GM18517 (cell line): Measurements from ENCODE around the gene ATP5PO.
"Not testable (repeated sequence)": the region's sequence is repeated elsewhere in the genome, so short reads cannot be mapped to it uniquely, and the experiment has no call there.

Source experiments
- ATAC-seq: cut with Tn5 transposase; IDR thresholded peaks from one replicate; pipeline ENCODE4 v1.9.1; 2021; ENCODE audit warnings: mild to moderate bottlenecking, moderate library complexity; ENCODE audit not compliant: unreplicated experiment

ATP5PO gene

DNA sequence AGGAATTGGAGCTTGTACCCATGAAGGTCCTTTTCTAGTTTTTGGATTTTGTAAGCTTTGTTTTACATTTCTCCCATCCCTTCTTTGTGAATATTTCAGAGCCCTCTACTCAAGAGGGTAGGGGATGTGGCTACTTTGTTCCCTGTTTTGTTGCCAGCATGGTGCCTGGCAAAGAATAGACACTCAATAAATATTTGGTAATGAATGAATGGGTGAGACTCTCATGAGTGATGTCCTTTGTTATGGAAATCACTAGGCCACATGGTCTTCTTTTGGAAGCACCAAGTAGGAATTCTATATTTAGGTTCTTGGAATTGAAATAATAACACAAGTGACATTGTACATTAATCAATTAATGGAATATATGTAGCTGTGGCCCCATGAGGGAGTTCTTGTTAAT lies 26.8 kb upstream of the ATP5PO start:
- ATAC-seq = no peak

DNA sequence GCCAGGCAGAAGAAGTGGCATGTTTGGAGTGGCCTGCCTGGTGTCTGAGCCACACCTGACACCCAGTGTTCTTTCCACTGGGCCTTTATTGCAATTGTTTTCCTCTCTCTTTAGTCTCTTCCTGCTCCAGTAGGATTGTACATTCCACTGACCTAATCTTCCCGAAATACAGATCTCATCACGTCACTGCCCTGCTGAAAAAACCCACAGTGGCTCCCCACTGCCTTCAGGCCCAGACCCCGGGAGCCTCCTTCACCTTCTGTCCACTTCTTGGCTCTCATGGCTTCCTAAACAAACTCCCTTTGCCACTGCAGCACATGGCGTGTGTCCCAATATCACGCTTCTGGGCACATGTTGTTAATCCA lies 25.3 kb upstream of the ATP5PO start:
- ATAC-seq = no peak

DNA sequence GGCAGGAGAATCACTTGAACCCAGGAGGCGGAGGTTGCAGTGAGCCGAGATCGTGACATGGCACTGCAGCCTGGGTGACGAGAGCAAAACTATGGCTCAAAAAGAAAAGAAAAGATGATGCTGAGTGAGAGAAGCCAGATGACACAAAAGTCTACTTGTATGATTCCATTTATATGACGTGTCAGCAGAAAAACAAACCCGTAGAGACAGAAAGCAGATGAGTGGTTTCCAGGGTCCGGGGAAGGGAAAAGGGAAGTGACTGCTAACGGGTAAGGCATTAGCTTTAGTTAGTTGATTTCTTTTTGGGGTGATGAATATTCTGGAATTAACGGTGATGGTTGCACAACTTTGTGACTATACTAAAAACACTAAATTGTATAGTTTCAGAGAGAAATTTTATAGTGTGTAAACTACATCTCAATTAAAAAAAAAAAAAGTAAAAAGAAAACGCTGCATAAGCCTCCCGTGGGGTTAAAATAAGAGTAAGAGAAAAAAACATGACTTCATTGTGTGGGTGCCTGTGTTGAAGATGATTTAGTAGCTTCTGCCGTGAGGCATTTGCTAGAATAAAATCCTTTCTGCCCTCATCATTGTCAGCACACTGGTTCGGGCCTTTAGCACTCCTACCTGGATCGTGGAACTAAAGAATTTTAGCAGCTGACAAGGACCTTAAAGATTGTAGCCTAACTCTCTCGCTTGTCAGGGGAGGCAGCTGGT lies 24.7 kb upstream of the ATP5PO start:
- no peak for ATAC-seq

DNA sequence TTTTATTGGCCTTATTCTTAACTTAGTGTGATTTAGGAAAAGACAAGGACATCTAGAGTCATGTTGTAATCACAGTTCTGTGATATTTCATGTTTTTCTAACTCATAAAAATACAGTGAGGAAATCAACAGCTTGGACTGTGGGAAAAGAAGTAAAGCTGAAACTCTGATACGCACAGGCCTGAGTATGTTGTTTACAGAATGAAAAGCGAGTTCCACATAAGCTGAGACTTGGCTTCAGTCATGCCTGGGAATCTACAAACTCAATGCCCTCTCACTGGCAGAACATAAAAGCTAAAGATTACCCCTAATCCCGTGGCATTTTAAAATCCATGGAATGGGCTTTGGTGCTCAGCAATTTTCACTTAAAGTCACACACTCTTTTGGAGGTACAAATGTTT lies 23.6 kb upstream of the ATP5PO start:
- ATAC-seq = no peak

DNA sequence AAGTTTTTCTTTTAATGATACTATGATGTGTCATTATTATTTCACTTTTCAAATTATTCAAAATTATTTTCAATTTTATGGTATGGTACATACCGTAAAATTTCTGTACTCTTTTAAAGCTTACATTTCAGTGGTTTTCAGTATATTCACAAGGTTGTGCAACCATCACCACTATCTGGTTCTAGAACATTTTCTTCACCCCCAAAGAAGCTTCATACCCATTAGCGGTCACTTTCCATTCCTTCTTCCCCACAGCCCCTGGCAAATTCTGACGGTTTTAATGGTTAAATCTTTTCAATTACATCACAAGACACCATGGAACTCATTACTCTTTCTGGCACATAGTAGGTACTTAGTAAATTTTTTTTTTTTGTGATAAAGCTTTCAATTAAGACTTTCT lies 22.8 kb upstream of the ATP5PO start:
- ATAC-seq = no peak

DNA sequence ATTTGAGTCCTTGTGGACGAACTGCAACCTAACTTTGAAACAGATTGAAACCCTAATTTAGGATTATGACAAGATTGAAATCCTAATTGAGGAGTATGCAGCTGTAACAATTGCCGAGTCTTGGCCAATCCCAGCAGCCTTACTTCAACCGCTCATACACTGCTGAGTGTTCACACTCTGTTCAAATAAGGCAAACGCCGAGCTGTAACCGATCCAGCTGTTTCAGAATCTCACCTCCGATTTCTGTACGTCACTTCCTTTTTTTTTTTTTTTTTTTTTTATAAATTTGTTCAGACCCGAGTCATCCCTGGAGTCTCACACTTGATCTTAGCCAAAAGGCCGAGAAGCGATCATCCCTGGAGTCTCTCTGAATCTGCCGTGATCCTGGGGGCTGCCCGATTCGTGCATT lies 22.3 kb upstream of the ATP5PO start:
- no peak for ATAC-seq

DNA sequence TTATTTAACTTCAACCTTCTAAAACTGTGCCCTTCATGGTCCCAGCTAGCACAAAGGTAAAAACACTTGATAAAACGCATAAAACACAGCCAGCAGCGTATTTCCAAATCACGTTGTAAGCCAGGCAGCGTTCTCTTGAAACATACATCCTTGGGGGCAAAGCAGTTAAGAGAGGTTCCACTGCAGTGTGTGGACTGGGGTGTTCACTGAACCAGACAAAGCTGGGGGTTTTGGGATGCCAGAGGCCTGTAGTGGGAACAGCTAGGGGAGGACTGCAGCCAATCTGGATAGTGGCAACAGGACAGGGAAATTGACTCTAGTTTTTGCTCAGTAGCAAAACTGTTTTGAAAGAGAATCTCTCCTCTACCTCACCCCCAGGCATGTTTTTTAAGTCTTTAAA lies 21.5 kb upstream of the ATP5PO start:
- ATAC-seq = no peak

DNA sequence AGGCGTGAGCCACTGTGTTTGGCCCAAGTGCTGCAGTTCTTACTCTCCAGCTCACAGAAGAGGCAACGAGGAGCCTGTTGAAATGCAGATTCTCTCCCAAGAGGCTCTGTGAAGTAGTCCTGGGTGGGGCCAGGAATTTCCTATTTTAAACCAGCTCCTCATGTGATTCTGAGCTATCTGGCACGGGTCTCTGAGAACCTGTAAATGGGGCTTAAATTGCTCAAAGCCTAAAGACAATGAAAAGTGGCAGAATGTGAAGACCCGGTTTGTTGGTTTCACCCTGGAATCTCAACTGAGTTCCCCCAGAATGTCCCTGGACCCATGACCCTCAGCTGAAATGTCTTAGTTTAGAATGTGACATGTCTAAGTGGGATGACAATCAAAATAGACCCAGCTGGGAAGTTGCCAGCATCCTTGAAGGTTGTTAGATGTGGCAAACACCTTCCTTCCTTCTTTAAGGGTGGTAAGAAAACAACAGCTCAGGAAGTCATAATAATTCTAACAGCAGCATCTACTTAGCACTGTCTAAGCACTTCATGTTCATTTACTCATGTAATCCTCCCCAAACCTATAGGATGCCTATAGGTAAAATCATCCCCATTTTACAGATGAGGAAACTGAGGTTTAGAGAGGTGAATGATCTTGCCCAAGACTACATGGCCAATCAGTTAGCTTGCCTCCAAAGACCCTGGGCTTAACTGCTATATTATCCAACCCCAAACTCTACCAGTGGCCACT lies 20.9 kb upstream of the ATP5PO start:
- ATAC-seq = no peak

DNA sequence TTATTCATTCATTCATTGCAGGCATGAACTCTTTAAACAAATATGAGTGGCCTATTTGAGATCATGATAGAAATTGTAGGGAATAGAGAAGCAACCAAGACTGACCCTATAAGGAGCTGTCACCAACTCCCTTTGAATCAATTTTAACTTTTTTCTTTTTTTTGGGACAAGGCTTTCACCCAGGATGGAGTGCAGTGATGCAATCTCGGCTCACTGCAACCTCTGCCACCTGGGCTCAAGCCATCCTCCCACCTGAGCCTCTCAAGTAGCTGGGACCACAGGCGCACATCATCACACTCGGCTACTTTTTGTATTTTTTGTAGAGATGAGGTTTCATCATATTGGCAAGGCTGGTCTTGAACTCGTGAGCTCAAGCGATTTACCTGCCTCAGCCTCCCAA lies 17.1 kb upstream of the ATP5PO start:
- ATAC-seq = no peak

DNA sequence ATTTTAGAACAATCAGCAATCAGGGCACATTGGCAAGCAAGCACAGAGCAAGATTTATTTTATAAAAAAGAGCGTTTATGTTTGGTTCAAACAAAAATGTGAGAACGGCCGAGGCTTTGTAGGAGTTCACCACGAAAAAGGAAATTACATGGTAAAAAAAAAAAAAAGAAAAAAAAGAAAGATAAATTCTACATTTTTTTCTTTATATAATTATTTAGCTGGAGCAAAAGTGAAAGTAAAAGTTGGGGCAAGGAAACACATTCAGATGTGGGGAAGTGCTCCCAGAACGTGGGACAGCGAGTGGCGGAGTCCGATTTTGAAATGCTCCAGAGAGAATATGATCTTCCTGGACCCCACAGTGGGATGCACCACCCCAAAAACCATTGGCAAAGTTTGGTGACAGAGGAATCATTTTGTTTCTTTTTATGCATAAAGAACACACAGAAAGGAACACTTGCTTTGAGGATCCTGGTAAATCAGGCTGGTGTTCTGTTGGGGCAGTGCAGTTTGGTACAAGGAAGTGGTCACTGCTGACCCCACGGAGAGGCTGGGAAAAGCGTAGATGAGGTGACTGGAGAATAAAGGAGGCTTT lies 16.3 kb upstream of the ATP5PO start:
- ATAC-seq = no peak

DNA sequence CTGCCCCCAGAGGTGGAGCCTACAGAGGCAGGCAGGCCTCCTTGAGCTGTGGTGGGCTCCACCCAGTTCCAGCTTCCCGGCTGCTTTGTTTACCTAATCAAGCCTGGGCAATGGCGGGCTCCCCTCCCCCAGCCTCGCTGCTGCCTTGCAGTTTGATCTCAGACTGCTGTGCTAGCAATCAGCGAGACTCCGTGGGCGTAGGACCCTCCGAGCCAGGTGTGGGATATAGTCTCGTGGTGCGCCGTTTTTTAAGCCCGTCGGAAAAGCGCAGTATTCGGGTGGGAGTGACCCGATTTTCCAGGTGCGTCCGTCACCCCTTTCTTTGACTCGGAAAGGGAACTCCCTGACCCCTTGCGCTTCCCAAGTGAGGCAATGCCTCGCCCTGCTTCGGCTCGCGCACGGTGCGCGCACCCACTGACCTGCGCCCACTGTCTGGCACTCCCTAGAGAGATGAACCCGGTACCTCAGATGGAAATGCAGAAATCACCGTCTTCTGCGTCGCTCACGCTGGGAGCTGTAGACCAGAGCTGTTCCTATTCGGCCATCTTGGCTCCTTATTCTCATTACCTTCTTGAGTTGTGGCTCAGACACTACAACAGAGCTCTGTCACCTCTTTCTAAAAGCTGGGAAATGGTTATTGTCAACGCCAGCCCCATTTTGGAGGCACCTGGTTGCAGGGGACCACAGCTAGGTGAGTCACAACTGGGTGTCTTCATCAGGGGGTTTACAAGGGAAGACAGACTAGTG lies 15.6 kb upstream of the ATP5PO start:
- ATAC-seq = not testable (repeated sequence)

DNA sequence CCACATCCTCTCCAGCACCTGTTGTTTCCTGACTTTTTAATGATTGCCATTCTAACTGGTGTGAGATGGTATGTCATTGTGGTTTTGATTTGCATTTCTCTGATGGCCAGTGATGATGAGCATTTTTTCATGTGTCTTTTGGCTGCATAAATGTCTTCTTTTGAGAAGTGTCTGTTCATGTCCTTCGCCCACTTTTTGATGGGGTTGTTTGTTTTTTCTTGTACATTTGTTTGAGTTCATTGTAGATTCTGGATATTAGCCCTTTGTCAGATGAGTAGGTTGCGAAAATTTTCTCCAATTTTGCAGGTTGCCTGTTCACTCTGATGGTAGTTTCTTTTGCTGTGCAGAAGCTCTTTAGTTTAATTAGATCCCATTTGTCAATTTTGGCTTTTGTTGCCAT lies 10.6 kb upstream of the ATP5PO start:
- ATAC-seq = not testable (repeated sequence)

DNA sequence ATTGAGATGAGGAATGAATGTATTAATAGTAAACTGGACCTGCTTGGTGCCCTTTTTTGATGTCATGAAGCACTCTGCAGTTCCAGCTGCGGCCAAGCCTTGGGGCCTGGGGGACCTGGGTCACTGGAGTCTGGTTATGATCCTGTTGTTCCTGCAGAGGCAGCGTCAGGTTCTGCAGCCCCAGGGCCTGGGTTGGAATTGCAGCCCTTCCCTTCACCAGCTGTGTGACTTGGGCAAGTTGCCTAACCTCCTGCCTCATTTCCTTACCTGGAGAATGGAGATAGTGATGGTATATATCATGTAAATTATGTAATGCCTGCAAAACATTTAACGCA lies 9.1 kb upstream of the ATP5PO start:
- ATAC-seq = no peak

DNA sequence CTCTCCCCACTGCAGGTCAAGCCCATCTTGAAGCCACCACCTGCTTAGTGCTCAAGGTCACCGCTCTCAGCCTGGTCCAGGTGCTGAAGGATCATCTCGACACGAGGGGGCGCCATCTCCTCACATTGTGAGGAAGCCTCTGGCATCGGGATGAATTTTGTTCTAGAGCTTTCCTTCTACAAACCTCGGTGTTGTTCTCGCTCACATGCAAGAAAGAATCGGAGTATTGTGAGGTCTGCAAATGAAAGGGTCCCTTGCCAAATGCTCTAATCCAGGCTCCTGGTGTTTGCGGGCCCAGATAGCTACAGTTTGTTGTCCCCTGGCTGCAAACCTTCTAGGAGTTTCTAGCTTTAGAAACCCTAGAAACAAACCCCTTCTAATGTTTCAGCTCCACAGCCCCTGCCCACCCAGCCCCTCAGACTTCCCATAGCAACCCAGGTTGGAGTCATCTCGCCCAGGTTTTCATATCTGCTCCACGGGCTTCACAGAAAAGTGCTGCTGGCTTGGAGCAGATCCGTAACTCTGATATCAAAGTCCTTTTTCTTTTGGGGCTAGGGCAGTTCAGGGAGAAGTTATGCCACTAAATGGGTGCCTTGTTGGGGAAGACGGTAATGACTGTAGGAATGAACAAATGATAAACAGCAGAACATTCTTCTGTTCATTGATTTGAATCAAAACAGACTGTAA lies 8.6 kb upstream of the ATP5PO start:
- ATAC-seq = no peak

DNA sequence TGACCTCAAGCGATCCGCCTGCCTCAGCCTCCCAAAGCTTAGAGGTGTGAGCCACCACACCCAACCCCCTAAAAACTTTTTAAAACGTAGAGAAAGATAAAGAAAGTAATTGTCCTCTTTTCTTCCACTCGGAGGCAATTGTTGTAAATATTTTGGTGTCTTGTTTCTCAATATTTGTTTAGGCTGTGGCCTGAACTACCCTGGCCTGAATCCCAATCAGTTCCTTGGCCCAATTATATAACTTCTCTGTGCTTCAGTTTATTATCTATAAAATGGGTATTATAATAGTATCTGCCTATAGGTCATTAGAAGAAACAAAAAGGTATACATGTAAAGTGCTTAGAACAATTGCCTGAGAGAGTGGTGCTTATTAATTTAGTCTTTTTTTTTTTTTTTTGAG lies 1.8 kb upstream of the ATP5PO start:
- ATAC-seq = no peak

DNA sequence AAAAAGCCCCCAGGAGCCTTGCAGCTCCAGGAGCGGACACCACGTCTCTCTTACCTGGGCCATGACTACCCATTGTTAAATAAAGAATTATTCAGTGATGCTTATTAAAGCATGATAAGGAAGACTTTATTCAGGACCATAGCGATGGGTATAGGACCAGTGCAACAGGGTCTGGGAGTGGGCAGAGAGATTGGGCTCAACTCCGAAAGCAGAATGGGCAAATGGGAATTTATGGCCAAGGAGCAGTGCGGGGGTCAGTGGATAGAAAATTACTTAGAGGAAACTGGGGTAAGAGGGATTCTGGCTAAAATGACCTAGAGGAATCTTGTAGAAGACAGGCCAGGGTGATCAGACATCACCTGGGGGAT lies 580 bp upstream of the ATP5PO start:
- ATAC-seq = no peak

DNA sequence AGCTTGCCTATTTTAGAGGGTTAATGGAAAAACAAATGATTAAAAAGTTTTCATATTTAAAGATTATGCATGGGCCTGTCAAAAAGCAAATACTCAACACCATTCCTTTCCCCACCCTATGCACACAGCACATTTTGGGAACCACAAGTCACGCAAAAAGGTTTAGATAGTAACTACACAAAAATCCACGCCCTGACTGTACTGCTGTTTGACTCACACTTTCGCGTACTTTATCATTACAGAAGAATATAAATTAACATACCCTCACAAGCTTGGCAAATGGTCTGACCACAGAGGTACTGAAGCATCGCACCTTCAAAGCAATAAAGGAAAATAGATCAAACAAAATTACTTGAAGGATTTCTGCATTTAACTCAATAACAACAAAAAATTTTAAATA lies 1.4 kb downstream of the ATP5PO start:
- ATAC-seq = no peak

DNA sequence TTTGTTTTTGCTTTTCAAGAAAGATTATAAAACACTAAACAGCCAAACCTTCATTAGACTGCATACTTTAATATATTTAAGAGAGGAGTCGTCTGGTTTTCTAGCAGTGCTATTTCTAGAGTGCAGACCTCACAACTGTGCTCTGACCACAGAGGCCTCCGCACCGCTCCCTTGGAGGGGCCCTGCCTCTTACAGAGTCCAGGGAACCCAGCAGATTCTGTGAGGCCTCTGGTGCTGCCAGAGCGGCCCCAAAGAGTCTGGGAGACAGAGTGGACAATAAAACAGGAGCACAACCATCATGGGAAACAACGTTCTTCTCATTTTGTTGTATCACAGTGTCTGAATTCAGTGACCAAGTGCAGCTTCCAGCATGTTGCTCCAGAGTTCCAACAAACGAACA lies 5.8 kb downstream of the ATP5PO start:
- no peak for ATAC-seq

DNA sequence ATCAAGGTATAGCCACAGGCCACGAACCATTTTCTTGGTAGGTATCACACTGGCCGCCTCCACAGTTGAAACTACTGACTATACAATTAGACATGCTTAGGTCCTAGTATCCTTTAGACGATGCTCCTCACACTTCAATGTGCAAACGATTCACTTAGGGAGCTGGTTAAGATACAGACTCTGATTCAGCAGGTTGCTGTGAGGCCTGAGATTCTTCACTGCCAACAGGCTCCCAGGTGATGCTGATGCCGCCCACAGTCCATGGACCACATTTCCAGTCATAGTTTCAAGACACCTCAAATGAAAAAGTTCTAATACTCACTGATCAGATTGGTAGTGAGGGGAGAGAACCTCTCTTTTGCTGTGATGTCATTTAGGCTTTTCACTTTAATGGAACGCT lies 6.8 kb downstream of the ATP5PO start:
- no peak for ATAC-seq

DNA sequence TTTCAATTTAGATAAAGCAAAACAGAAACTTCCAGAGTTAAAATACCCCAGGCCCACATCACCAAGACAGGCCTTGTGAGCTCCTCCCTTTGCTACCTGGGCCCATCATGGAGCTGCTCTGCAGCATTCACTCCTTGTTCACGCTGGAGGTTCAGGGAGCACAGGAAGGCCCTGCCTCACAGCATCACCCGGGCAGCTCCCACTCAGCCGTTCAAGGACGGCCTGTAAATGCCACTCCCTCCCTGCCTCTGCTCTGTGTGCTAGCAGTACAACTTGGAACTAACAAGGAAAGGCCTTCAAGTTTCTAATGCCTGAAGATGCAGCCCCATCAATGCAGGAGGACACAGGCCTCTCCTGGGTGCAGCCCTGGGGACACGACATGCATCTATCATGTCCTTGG lies 11.6 kb downstream of the ATP5PO start:
- ATAC-seq = no peak

DNA sequence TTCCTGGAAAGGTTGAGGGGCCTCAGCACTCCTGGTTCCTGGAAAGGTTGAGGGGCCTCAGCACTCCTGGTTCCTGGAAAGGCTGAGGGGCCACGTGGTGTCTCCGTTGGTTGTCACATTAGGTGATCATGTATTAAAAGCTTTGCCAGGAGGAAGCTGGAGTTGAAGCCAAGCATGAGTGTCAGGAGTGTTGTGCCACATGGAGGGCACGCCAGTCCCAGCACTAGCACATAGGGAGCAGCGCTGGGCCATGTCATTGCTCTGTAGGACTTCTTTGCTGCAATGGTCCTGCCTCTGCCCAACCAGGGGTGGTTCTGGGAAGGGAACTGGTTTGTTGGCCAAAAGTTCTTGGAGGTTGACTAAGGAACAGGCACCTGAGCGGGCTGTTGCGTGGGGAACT lies 13.3 kb downstream of the ATP5PO start:
- no peak for ATAC-seq
